ENCODE results near the gene ZNF524.

Gene ZNF524

DNA sequence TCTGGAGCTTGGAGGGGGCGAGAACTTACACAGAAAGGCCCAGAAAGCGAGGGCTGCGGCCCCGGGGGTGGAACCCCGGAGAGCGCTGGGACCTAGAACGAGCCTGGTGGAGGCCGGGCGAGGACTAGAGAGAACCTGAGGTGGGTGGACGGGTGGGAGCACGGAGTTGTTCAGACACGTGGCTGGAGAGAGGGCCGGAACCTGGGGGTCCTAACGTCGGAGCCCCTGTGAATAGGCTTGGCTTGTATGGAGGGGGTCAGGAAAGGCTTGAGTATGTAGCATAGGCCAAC is 43.7 kb downstream of the ZNF524 start:
- DNase-seq, result no peak

DNA sequence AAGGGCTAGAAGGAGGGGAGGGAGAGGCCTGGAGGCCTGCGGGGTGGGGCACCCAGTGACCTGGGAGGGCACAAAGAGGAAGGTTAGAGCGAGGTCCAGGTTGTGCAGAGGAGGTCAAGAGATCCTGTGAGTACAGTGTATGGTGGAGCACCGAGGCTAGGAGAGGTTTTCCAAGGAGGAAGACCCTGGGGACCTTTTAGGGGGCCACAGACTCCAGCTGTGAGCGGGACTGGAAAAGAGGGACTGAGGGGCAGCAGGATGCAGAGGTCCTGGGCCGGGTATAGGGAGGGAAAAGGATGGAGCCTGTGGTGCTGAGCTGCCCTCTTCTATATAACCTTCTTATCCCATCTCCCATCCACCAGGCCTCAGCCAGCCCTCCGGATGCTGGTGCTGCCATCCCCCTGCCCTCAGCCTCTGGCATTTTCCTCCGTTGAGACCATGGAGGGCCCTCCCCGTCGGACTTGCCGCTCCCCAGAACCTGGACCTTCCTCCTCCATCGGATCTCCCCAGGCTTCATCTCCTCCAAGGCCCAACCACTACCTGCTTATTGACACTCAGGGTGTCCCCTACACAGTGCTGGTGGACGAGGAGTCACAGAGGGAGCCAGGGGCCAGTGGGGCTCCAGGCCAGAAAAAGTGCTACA is 44.2 kb downstream of the ZNF524 start:
- no peak for DNase-seq

DNA sequence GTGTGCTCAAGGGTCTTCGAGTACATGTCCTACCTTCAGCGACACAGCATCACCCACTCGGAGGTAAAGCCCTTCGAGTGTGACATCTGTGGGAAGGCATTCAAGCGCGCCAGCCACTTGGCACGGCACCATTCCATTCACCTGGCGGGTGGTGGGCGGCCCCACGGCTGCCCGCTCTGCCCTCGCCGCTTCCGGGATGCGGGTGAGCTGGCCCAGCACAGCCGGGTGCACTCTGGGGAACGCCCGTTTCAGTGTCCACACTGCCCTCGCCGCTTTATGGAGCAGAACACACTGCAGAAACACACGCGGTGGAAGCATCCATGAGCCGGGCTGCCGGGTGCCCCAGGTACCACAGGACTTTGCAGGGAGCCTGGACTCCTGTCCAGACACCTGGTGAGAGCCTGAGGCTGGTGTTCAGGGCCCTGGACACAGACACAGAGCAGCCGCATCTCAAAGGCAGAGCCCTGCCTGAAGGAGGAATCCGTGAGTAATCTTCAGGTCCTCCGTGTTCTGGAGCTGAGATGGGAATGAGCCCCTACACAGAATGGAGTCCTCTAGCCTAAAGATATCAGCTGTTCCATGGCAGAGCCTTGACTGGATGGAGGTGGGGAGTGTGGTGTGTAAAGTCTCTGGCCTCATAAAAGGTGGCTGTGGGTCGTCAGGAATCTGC is 44.9 kb downstream of the ZNF524 start:
- DNase-seq, result no peak

DNA sequence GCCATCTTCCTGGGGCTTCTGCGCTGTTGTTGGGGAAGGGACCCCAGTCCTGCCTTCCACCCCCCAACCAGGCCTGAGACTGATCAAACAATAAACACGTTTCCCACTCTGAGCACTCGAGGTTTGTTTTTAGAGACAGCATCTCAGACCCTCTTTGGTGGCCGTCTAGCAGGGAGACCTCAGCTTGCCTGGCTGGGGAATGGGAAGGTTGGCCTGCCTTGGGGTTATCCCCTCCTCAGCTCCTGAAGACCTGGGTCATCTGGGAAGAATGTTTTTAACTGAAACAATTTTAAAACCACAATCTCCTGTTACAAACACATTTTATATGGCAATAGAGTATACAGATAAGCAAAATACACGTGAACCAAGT is 45.4 kb downstream of the ZNF524 start:
- DNase-seq, result no peak

GRCh38 chr19:55646889-55647731 is 47.0 kb downstream of the ZNF524 start:
- DNase-seq, result no peak

GRCh38 chr19:55647732-55648584 is 47.9 kb downstream of the ZNF524 start, which contains the start of gene CCDC106:
Gene CCDC106, plus strand, starts transcription at chr19:55648212. Its CDS starts 835 bp downstream, at chr19:55649047.
- DNase-seq, result peak; percentile 79

DNA sequence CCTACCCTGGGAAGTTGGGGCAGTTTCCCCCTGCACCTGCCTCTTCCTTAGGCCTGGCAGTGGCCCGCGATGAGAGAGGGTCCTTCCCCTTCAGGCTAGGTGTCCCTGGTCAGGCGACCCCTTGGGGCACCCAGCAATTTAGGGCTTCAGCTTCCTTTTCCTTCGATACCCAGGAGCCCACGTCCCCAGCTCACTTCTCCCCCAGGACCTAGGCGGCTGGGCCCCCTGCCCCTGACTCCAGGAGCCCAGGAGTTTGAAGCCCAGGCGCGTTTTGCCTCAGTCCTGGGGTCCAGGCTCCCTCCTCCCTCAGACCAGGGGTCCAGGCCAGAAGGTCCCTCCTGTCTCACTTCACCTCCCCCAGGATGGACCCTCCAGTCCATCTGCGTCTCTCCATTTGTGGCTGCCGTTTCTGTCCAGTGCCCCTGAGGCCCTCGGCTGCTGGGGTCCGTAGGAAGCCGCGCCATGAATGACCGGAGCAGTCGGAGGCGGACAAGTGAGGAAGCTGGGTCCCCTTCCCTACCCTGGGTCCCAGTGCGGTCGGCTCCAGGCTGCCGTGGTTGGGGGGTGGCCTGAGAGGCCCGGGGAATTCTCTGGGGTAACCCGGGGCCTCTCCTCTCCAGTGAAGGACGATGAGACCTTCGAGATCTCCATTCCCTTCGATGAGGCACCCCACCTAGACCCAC is 48.6 kb downstream of the ZNF524 start:
- DNase-seq, result no peak

- no peak for DNase-seq
Observed at GRCh38 chr19:55649268-55650125, 49.4 kb downstream of the ZNF524 start.

- DNase-seq, result no peak
Observed at GRCh38 chr19:55650126-55650557, 50.1 kb downstream of the ZNF524 start.

- DNase-seq, result no peak
Observed at GRCh38 chr19:55650602-55651230, 50.6 kb downstream of the ZNF524 start.

- no peak for DNase-seq
Observed at GRCh38 chr19:55651236-55651635, 51.1 kb downstream of the ZNF524 start.

DNA sequence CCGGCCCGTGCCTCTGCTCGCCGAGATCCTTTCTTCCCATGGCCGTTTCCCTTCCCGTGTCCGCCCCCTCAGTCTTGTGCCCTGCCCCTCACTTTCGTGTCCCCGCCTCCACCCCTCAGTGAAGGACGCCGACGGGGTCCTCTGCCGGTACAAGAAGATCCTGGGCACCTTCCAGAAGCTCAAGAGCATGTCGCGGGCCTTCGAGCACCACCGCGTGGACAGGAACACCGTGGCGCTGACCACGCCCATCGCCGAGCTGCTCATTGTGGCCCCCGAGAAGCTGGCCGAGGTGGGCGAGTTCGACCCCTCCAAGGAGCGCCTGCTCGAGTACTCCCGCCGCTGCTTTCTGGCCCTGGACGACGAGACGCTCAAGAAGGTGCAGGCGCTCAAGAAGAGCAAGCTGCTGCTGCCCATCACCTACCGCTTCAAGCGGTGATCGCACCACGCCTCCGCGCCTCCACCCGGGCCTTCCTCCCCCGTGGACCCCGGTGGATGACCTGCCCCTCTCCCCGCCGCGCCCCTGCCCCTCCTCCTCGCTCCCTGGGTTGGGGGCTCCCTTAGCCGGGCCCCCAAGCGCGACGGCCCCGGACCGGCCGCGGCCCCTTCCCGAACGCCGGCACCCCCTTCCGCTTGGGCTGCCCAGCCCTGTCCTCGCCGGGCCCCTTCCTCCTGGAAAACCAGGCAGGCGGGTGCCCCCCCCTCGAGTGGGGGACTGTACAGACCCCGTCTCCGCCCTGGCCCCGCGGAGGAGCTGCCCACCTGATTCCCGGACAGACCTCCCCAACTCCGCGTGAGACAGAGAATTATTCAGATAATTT is 52.4 kb downstream of the ZNF524 start:
- DNase-seq, result no peak
